Epithelial cell of umbilical artery (primary cell): Measurements from ENCODE around the gene SLC17A2. TPM values are rescaled to one million over a fixed set of nuclear protein-coding genes. Genes with fewer than 3 reads are reported as not detected.

Experiments
- total RNA-seq: library from RNA; depleted of rRNA; stranded (reverse); fragments of >200 nt; gene quantifications from 2 replicates; pipeline ENCODE4 v1.2.3, GENCODE V29; 2014

The SLC17A2 gene
- total RNA-seq = not detected in 2 replicates

GRCh38 chr6:25930532-25931410, at the start of gene SLC17A2:
Gene SLC17A2, minus strand, starts transcription at chr6:25930691. Its CDS starts 4,895 bp downstream, at chr6:25925796.

GRCh38 chr6:25962149-25963127, 31.9 kb upstream of the SLC17A2 start, which contains the start of gene TRIM38:
Gene TRIM38, plus strand, starts transcription at chr6:25962802. Its CDS starts 3,721 bp downstream, at chr6:25966523.

DNA sequence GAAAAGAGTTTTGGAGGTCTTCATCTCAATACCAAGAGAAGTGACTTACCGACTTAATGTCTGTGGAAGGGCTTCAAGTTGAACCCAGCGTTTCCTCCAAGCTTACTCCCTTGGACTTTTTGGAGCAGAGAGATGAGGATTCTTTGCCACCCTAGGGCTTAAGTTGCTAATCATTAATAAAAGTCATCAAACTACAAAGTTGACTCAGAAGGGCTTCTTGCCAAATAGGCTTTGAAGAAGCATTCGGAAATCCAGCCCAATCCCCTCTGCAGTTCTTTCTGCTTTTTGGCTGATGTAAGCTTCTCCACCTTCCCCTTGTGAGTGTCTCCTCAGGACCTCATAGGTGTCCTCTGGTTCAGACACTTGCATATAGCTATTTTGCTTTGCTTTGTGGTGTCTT, 56.4 kb downstream of the SLC17A2 start, which contains the start of gene SLC17A3:
TSS of gene SLC17A3 (minus strand) at position 126 of the 400 bp plus-strand sequence. CDS start 5,856 bp downstream, outside the sequence.

Other genes with a start within 250 kb of the SLC17A2 start
- not detected in 2 replicates for gene SLC17A4, start 175.9 kb downstream of the SLC17A2 start, total RNA-seq
- gene SLC17A1, start 98.6 kb downstream of the SLC17A2 start, total RNA-seq = not detected in 2 replicates
- not detected in 2 replicates for gene SLC17A3, start 56.4 kb downstream of the SLC17A2 start, total RNA-seq
- 8.1 and 15.3 TPM in 2 replicates for gene TRIM38, start 32.1 kb upstream of the SLC17A2 start, total RNA-seq
- gene HFE, start 156.7 kb upstream of the SLC17A2 start, total RNA-seq = 3.2 and 10.3 TPM in 2 replicates